ENCODE measurements around the gene MIXL1. TPM values are rescaled to one million over a fixed set of nuclear protein-coding genes. Genes with fewer than 3 reads are reported as not detected.

MIXL1 gene
- total and polyA plus RNA-seq, 2 of the 13 experiments (the other 11 are each of a cell fraction or from before 2014, with no cell fraction given) = 7.6 to 18.5 TPM

DNA sequence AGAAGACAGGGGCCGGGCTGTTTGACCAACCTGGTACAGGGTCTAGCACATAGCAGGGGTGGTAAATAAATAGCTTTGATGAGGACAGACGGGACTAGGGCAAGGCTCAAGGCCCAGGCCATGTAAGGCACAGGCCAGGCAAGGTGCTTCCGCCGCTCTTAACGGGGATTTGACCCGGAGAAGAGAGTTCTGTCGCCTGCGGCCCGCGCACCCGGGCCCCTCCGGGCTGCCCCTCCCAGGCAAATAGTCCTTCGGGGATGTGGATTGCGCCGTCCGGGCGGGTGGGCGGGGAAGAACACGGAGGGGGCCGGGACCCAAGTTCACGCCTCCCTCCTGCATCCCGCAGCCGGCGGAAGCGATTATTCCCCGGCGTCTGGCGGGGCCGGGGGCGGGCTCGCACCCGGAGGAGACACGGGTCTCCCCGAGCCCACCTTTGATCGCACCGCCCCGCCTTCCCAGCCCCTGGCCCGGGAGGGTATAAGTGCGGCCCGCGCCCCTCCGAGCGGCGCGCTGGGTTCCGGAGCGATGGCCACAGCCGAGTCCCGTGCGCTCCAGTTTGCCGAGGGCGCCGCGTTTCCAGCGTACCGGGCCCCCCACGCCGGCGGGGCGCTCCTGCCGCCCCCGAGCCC is at the start of gene MIXL1 (continued):
- TF ChIP-seq, protein P1, sequence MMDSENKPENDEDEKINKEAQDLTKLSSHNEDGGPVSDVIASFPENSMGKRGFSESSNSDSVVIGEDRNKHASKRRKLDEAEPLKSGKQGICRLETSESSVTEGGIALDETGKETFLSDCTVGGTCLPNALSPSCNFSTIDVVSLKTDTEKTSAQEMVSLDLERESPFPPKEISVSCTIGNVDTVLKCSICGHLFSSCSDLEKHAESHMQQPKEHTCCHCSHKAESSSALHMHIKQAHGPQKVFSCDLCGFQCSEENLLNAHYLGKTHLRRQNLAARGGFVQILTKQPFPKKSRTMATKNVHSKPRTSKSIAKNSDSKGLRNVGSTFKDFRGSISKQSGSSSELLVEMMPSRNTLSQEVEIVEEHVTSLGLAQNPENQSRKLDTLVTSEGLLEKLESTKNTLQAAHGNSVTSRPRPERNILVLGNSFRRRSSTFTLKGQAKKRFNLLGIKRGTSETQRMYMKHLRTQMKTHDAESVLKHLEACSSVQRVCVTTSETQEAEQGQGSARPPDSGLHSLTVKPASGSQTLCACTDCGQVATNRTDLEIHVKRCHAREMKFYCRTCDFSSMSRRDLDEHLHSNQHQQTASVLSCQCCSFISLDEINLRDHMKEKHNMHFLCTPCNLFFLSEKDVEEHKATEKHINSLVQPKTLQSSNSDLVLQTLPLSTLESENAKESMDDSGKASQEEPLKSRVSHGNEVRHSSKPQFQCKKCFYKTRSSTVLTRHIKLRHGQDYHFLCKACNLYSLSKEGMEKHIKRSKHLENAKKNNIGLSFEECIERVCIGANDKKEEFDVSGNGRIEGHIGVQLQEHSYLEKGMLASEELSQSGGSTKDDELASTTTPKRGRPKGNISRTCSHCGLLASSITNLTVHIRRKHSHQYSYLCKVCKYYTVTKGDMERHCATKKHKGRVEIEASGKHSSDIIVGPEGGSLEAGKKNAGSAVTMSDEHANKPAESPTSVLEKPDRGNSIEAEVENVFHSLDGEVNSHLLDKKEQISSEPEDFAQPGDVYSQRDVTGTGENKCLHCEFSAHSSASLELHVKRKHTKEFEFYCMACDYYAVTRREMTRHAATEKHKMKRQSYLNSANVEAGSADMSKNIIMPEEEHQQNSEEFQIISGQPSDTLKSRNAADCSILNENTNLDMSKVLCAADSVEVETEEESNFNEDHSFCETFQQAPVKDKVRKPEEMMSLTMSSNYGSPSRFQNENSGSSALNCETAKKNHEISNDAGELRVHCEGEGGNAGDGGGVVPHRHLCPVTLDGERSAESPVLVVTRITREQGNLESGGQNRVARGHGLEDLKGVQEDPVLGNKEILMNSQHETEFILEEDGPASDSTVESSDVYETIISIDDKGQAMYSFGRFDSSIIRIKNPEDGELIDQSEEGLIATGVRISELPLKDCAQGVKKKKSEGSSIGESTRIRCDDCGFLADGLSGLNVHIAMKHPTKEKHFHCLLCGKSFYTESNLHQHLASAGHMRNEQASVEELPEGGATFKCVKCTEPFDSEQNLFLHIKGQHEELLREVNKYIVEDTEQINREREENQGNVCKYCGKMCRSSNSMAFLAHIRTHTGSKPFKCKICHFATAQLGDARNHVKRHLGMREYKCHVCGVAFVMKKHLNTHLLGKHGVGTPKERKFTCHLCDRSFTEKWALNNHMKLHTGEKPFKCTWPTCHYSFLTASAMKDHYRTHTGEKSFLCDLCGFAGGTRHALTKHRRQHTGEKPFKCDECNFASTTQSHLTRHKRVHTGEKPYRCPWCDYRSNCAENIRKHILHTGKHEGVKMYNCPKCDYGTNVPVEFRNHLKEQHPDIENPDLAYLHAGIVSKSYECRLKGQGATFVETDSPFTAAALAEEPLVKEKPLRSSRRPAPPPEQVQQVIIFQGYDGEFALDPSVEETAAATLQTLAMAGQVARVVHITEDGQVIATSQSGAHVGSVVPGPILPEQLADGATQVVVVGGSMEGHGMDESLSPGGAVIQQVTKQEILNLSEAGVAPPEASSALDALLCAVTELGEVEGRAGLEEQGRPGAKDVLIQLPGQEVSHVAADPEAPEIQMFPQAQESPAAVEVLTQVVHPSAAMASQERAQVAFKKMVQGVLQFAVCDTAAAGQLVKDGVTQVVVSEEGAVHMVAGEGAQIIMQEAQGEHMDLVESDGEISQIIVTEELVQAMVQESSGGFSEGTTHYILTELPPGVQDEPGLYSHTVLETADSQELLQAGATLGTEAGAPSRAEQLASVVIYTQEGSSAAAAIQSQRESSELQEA (CRISPR knock-in tag; IDR thresholded peaks at IDR 0.05; ENCODE audit: not compliant biosample characterization) = no peak
- TF ChIP-seq, protein P2, sequence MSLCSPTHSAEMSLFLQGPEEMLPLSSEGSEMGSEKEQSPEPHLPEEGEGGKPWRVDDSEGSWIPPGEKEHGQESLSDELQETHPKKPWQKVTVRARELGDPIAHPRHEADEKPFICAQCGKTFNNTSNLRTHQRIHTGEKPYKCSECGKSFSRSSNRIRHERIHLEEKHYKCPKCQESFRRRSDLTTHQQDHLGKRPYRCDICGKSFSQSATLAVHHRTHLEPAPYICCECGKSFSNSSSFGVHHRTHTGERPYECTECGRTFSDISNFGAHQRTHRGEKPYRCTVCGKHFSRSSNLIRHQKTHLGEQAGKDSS (CRISPR knock-in tag; IDR thresholded peaks at IDR 0.05; ENCODE audit: borderline replicate concordance, low read depth) = no peak
- TF ChIP-seq PPARG (CRISPR knock-in tag; conservative IDR thresholded peaks at IDR 0.05) = peak; percentile 82
- TF ChIP-seq KDM1A (CRISPR knock-in tag; IDR thresholded peaks at IDR 0.05) = no peak
- TF ChIP-seq ZNF768 (CRISPR knock-in tag; IDR thresholded peaks at IDR 0.05) = 0 out of 2 replicates have a peak, but pooled peaks have one; percentile 6
- no peak for TF ChIP-seq ZFP37 (CRISPR knock-in tag; IDR thresholded peaks at IDR 0.05; ENCODE audit: borderline replicate concordance)
- TF ChIP-seq ZNF441 (CRISPR knock-in tag; IDR thresholded peaks at IDR 0.05; ENCODE audit: borderline replicate concordance) = peak; percentile 33; the same call in 1 of the 2 replicates
- no peak for TF ChIP-seq JARID2 (CRISPR knock-in tag; IDR thresholded peaks at IDR 0.05; ENCODE audit: insufficient replicate concordance)
- TF ChIP-seq, protein P3, sequence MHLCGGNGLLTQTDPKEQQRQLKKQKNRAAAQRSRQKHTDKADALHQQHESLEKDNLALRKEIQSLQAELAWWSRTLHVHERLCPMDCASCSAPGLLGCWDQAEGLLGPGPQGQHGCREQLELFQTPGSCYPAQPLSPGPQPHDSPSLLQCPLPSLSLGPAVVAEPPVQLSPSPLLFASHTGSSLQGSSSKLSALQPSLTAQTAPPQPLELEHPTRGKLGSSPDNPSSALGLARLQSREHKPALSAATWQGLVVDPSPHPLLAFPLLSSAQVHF (CRISPR knock-in tag; IDR thresholded peaks at IDR 0.05) = no peak
- TF ChIP-seq RBM39 (IDR thresholded peaks at IDR 0.05; ENCODE audit: low read depth, low read length, poor library complexity, severe bottlenecking) = no peak
- TF ChIP-seq SOX13 (IDR thresholded peaks at IDR 0.05) = no peak; the same call in 1 of the 2 replicates
- peak in 1 of 2 experiments; percentile 60; a peak in 2 of 4 replicates for TF ChIP-seq SOX13 (CRISPR knock-in tag; conservative IDR thresholded peaks at IDR 0.05 in 1 of 2, IDR thresholded peaks at IDR 0.05 in 1 of 2)
